Aorta (tissue), 5 donors: ENCODE measurements around the gene MAP2K5. TPM values are rescaled to one million over a fixed set of nuclear protein-coding genes. Genes with fewer than 3 reads are reported as not detected.

Experiments
- ATAC-seq: fragments of 200-7000 bp; cut with Tn5 transposase; one replicate; pipeline ENCODE4 v1.9.1; 2022; ENCODE audit warnings: moderate library complexity; ENCODE audit not compliant: low FRiP score
- DNase-seq, 2 donors: peaks; one replicate each; pipeline ENCODE4 v3.0.0-alpha.2; 2020
- H3K27ac ChIP-seq, 2 donors: one replicate each; pipeline ENCODE4 v1.5.1; 2013; ENCODE audit warnings: low read length in 2 of 2, mild to moderate bottlenecking in 2 of 2, moderate library complexity in 2 of 2, control low read depth in 1 of 2, inconsistent platforms in 1 of 2, low read depth in 1 of 2
- H3K27me3 ChIP-seq, 2 donors: one replicate each; pipeline ENCODE4 v1.6.1; 2013; ENCODE audit warnings: control low read depth in 1 of 2, low read length in 1 of 2, mild to moderate bottlenecking in 1 of 2, moderate library complexity in 1 of 2; ENCODE audit not compliant: insufficient read depth in 2 of 2, control insufficient read depth in 1 of 2
- H3K36me3 ChIP-seq, 2 donors: one replicate each; pipeline ENCODE4 v1.6.1; 2013; ENCODE audit warnings: control low read depth in 1 of 2, low read length in 1 of 2, mild to moderate bottlenecking in 1 of 2; ENCODE audit not compliant: insufficient read depth in 2 of 2, control insufficient read depth in 1 of 2
- H3K4me1 ChIP-seq, 2 donors: one replicate each; pipeline ENCODE4 v1.6.1; 2013; ENCODE audit warnings: low read length in 2 of 2, control low read depth in 1 of 2, mild to moderate bottlenecking in 1 of 2, moderate library complexity in 1 of 2; ENCODE audit not compliant: insufficient read depth in 2 of 2, control insufficient read depth in 1 of 2
- H3K4me3 ChIP-seq, 2 donors: one replicate each; pipeline ENCODE4 v1.5.1; 2013; ENCODE audit warnings: low read length in 2 of 2, control low read depth in 1 of 2, mild to moderate bottlenecking in 1 of 2
- H3K9me3 ChIP-seq: one replicate; pipeline ENCODE4 v1.6.1; 2013; ENCODE audit warnings: mild to moderate bottlenecking, low read length; ENCODE audit not compliant: control insufficient read depth
- WGBS, 2 donors: extraction: QIAGEN DNeasy Blood & Tissue Kit; methylation state at CpG; one replicate each; pipeline ENCODE4 v1.1.7; 2013; 5-methylcytosine and 5-hydroxymethylcytosine counted together
- intact Hi-C, 2 donors: fragments of 100-400 bp; cut with DNase I; formaldehyde crosslinking; loops; one replicate each; pipeline versions ENCODE4 v1.14.2 to v1.15.0; 2022
- polyA plus RNA-seq, 2 donors: library from polyadenylated mRNA; stranded (reverse); fragments of 200-250 nt; gene quantifications; one replicate each; pipeline ENCODE4 v1.2.3, GENCODE V29; 2013
- total RNA-seq, 2 donors: library from RNA; stranded (reverse); fragmentation: NEBNext Ultra II Directional; extraction: Animal tissue kit (Norgen Biotek cat#: 25700); gene quantifications; one replicate each; pipeline ENCODE4 v1.2.1, GENCODE V29; 2021
- donor health status: healthy with polysubstance abuse.
- donor health status: Bipolar disorder and iron deficiency.
- donor health status: DM: no; HTN: no; CAD: no.
- donor health status: DM: no; HTN: no; CAD: no.
- donor health status: DM: yes; HTN: yes; CAD: no.

The MAP2K5 gene
- total and polyA plus RNA-seq, 4 donors = 7.3 to 29.2 (median 17.1) TPM

GRCh38 chr15:67781061-67781460 lies 238.6 kb downstream of the MAP2K5 start:
- DNase-seq = no peak
- H3K9me3 ChIP-seq = no peaks in the 10 kb centered on the region
- H3K4me3 ChIP-seq = no peak overlapping the region
- no peak overlapping the region for H3K27ac ChIP-seq
- no peaks in the 10 kb centered on the region for H3K27me3 ChIP-seq
- intact Hi-C loops = no loop called here
- ATAC-seq = no peak
- 87 to 89% methylated on average over 3 of the region's 3 CpGs for WGBS, 2 donors
- no peaks in the 10 kb centered on the region for H3K4me1 ChIP-seq
- H3K36me3 ChIP-seq = no peaks in the 10 kb centered on the region

- no peaks in the 10 kb centered on the region for H3K36me3 ChIP-seq
- no peaks in the 10 kb centered on the region for H3K27me3 ChIP-seq
- no peaks in the 10 kb centered on the region for H3K9me3 ChIP-seq
- ATAC-seq (no peak), DNase-seq (no peak)
- H3K4me3 ChIP-seq = no peak overlapping the region
- H3K27ac ChIP-seq = no peak overlapping the region
- 83 to 84% methylated on average over 10 of the region's 10 CpGs for WGBS, 2 donors
- intact Hi-C loops = no loop called here
- H3K4me1 ChIP-seq = no peaks in the 10 kb centered on the region
Observed at GRCh38 chr15:67781907-67782690, 239.6 kb downstream of the MAP2K5 start.

- intact Hi-C loops = no loop called here
- H3K4me3 ChIP-seq = no peak overlapping the region
- no peaks in the 10 kb centered on the region for H3K27me3 ChIP-seq
- DNase-seq (no peak), ATAC-seq (no peak)
- no peaks in the 10 kb centered on the region for H3K36me3 ChIP-seq
- H3K9me3 ChIP-seq = no peaks in the 10 kb centered on the region
- no peak overlapping the region for H3K27ac ChIP-seq
- WGBS, 2 donors = 77 to 79% methylated on average over 7 of the region's 7 CpGs
- no peaks in the 10 kb centered on the region for H3K4me1 ChIP-seq
Observed at GRCh38 chr15:67782691-67782991, 240.1 kb downstream of the MAP2K5 start.

GRCh38 chr15:67783303-67783702 lies 240.8 kb downstream of the MAP2K5 start:
- WGBS, 2 donors = 88 to 89% methylated on average over 7 of the region's 7 CpGs
- Histone ChIP-seq H3K9me3 (no peaks in the 10 kb centered on the region), H3K27me3 (no peaks in the 10 kb centered on the region), H3K4me1 (no peaks in the 10 kb centered on the region), H3K4me3 (no peak overlapping the region), H3K27ac (no peak overlapping the region), H3K36me3 (no peaks in the 10 kb centered on the region)
- intact Hi-C loops = no loop called here
- ATAC-seq = no peak
- DNase-seq = no peak

- Histone ChIP-seq H3K27me3 (no peaks in the 10 kb centered on the region), H3K27ac (no peak overlapping the region), H3K36me3 (no peaks in the 10 kb centered on the region), H3K4me3 (no peak overlapping the region), H3K4me1 (no peaks in the 10 kb centered on the region), H3K9me3 (no peaks in the 10 kb centered on the region)
- ATAC-seq = no peak
- no peak for DNase-seq
- intact Hi-C loops = no loop called here
- WGBS, 2 donors = 76 to 87% methylated on average over 4 of the region's 4 CpGs
Observed at GRCh38 chr15:67784090-67784781, 241.7 kb downstream of the MAP2K5 start.

- Histone ChIP-seq H3K27me3 (no peaks in the 10 kb centered on the region), H3K4me1 (no peaks in the 10 kb centered on the region), H3K9me3 (no peaks in the 10 kb centered on the region), H3K36me3 (no peaks in the 10 kb centered on the region), H3K27ac (no peak overlapping the region), H3K4me3 (no peak overlapping the region)
- DNase-seq (no peak), ATAC-seq (no peak)
- intact Hi-C loops = no loop called here
- WGBS, 2 donors = 84 to 87% methylated on average over 12 of the region's 12 CpGs
Observed at GRCh38 chr15:67784856-67785430, 242.4 kb downstream of the MAP2K5 start.

GRCh38 chr15:67785431-67785830 lies 242.9 kb downstream of the MAP2K5 start:
- no peak for DNase-seq
- Histone ChIP-seq H3K4me1 (no peaks in the 10 kb centered on the region), H3K27ac (no peak overlapping the region), H3K9me3 (no peaks in the 10 kb centered on the region), H3K4me3 (no peak overlapping the region), H3K27me3 (no peaks in the 10 kb centered on the region), H3K36me3 (no peaks in the 10 kb centered on the region)
- intact Hi-C loops = no loop called here
- no peak for ATAC-seq
- 88 to 93% methylated on average over 5 of the region's 5 CpGs for WGBS, 2 donors

- no peak for ATAC-seq
- no peak overlapping the region for H3K27ac ChIP-seq
- intact Hi-C loops = no loop called here
- WGBS, 2 donors = 96% methylated on average over 4 of the region's 4 CpGs
- no peak for DNase-seq
- peaks cover 0 to 5% of the 10 kb centered on the region in 2 donors for H3K36me3 ChIP-seq
- no peaks in the 10 kb centered on the region for H3K27me3 ChIP-seq
- no peak overlapping the region for H3K4me3 ChIP-seq
- H3K4me1 ChIP-seq = no peaks in the 10 kb centered on the region
- no peaks in the 10 kb centered on the region for H3K9me3 ChIP-seq
Observed at GRCh38 chr15:67786646-67787045, 244.1 kb downstream of the MAP2K5 start.

GRCh38 chr15:67788986-67789385 lies 246.5 kb downstream of the MAP2K5 start:
- Histone ChIP-seq H3K27ac (no peak overlapping the region), H3K36me3 (peaks cover 0 to 7% of the 10 kb centered on the region in 2 donors), H3K27me3 (no peaks in the 10 kb centered on the region), H3K4me3 (no peak overlapping the region), H3K4me1 (no peaks in the 10 kb centered on the region), H3K9me3 (no peaks in the 10 kb centered on the region)
- intact Hi-C loops = no loop called here
- ATAC-seq = no peak
- no peak for DNase-seq
